Neural cell (in vitro differentiated cells): ENCODE data around the gene HBA2. TPM values are rescaled to one million over a fixed set of nuclear protein-coding genes. Genes with fewer than 3 reads are reported as not detected.

Experiments
- H2AFZ ChIP-seq: fragments of 200-600, 300-800 bp; sonication (generic), shearing (Covaris generic); 2 replicates; pipeline ENCODE4 v1.6.0; 2014; ENCODE audit warnings: low read depth, mild to moderate bottlenecking, antibody characterized with exemption, low read length, moderate library complexity
- H3F3A ChIP-seq: fragments of 200-600 bp; shearing (Covaris generic); 2 replicates; pipeline ENCODE4 v1.6.1; 2016; ENCODE audit warnings: mild to moderate bottlenecking, moderate library complexity, mixed read lengths, antibody characterized with exemption, low read length; ENCODE audit not compliant: insufficient read depth, poor library complexity, severe bottlenecking
- H3K27ac ChIP-seq: fragments of 200-600, 300-800 bp; sonication (generic), shearing (Covaris generic); 2 replicates; pipeline ENCODE4 v1.5.1; 2014; ENCODE audit warnings: mild to moderate bottlenecking, low read length, moderate library complexity
- H3K27me3 ChIP-seq: fragments of 300-800, 200-600 bp; sonication (generic), shearing (Covaris generic); 2 replicates; pipeline ENCODE4 v1.6.0; 2014; ENCODE audit warnings: mild to moderate bottlenecking, low read depth, low read length, moderate library complexity; ENCODE audit not compliant: insufficient read depth
- H3K36me3 ChIP-seq: fragments of 300-800, 200-600 bp; sonication (generic), shearing (Covaris generic); 2 replicates; pipeline ENCODE4 v1.5.1; 2014; ENCODE audit warnings: mild to moderate bottlenecking, antibody characterized with exemption, low read length, moderate library complexity; ENCODE audit not compliant: insufficient read depth
- H3K4me2 ChIP-seq: fragments of 300-800, 200-600 bp; sonication (generic), shearing (Covaris generic); 2 replicates; pipeline ENCODE4 v1.6.0; 2014; ENCODE audit warnings: mild to moderate bottlenecking, low read length
- H3K4me3 ChIP-seq: fragments of 300-800, 200-600 bp; sonication (generic), shearing (Covaris generic); 2 replicates; pipeline ENCODE4 v1.5.1; 2014; ENCODE audit warnings: mild to moderate bottlenecking, low read length, moderate library complexity
- H3K79me2 ChIP-seq: fragments of 200-600 bp; shearing (Covaris generic); replicated peaks from 2 replicates; pipeline ENCODE4 v1.6.0; 2014; ENCODE audit warnings: mild to moderate bottlenecking, low read length, moderate library complexity; ENCODE audit not compliant: insufficient read depth
- H3K9ac ChIP-seq: fragments of 300-800, 200-600 bp; sonication (generic), shearing (Covaris generic); 2 replicates; pipeline ENCODE4 v1.6.1; 2016; ENCODE audit warnings: mild to moderate bottlenecking, low read length, mixed read lengths
- H3K9me2 ChIP-seq: fragments of 200-600 bp; shearing (Covaris generic); 2 replicates; pipeline ENCODE4 v1.6.1; 2016; ENCODE audit warnings: mild to moderate bottlenecking, low read length, mixed read lengths; ENCODE audit not compliant: insufficient read depth
- H3K9me3 ChIP-seq: fragments of 200-600, 300-800 bp; sonication (generic), shearing (Covaris generic); 2 replicates; pipeline ENCODE4 v1.6.1; 2016; ENCODE audit warnings: mild to moderate bottlenecking, mixed run types, low read length, moderate library complexity, mixed read lengths
- H4K20me1 ChIP-seq: fragments of 200-600 bp; shearing (Covaris generic); 2 replicates; pipeline ENCODE4 v1.6.1; 2016; ENCODE audit warnings: mild to moderate bottlenecking, mixed run types; ENCODE audit not compliant: insufficient read depth
- CTCF ChIP-seq: fragments of 450-650 bp; IDR thresholded peaks from 2 replicates; pipeline ENCODE4 v1.5.1; 2014; ENCODE audit warnings: antibody characterized with exemption, mild to moderate bottlenecking, moderate library complexity; ENCODE audit not compliant: poor library complexity, severe bottlenecking
- EP300 ChIP-seq: fragments of 450-650 bp; conservative IDR thresholded peaks from 2 replicates; pipeline ENCODE4 v1.6.1; 2014; ENCODE audit warnings: antibody characterized with exemption, mild to moderate bottlenecking, moderate library complexity; ENCODE audit not compliant: poor library complexity, severe bottlenecking
- EZH2 ChIP-seq: fragments of 200-600, 300-800 bp; shearing (Covaris generic), sonication (generic); IDR thresholded peaks from 2 replicates; pipeline ENCODE4 v1.6.1; 2014; ENCODE audit warnings: antibody characterized with exemption, low read length, borderline replicate concordance, mild to moderate bottlenecking; ENCODE audit not compliant: insufficient read depth, poor library complexity, severe bottlenecking
- MXI1 ChIP-seq: fragments of 450-650 bp; conservative IDR thresholded peaks from 2 replicates; pipeline ENCODE4 v1.6.1; 2014; ENCODE audit warnings: antibody characterized with exemption, mild to moderate bottlenecking; ENCODE audit not compliant: poor library complexity, severe bottlenecking
- POLR2AphosphoS5 ChIP-seq: IDR thresholded peaks from 2 replicates; pipeline ENCODE4 v1.6.1; 2012
- RAD21 ChIP-seq: fragments of 450-650 bp; conservative IDR thresholded peaks from 2 replicates; pipeline ENCODE4 v1.6.1; 2014; ENCODE audit warnings: antibody characterized with exemption, mild to moderate bottlenecking, moderate library complexity
- REST ChIP-seq: IDR thresholded peaks from 2 replicates; pipeline ENCODE4 v1.6.1; 2012; ENCODE audit warnings: borderline replicate concordance
- SMC3 ChIP-seq: fragments of 450-650 bp; conservative IDR thresholded peaks from 2 replicates; pipeline ENCODE4 v1.6.1; 2014; ENCODE audit warnings: antibody characterized with exemption, mild to moderate bottlenecking, moderate library complexity; ENCODE audit not compliant: poor library complexity
- TAF1 ChIP-seq: IDR thresholded peaks from 2 replicates; pipeline ENCODE4 v1.6.1; 2012; ENCODE audit warnings: low read depth
- polyA plus RNA-seq: library from polyadenylated mRNA; depleted of rRNA; stranded (reverse); fragments of >200 nt; gene quantifications from 2 replicates; pipeline ENCODE4 v1.2.3, GENCODE V29; 2014

HBA2 gene
- polyA plus RNA-seq, 1 donor from 2014 or later = not detected

- TF ChIP-seq POLR2AphosphoS5 (no peak), TAF1 (no peak), EZH2 (no peak), CTCF (no peak), SMC3 (no peak), REST (no peak), EP300 (no peak), RAD21 (no peak), MXI1 (no peak)
- Histone ChIP-seq H3K36me3 (no peaks in the 10 kb centered on the region), H3F3A (no peaks in the 10 kb centered on the region), H3K4me3 (no peak overlapping the region), H2AFZ (no peak overlapping the region), H3K4me2 (no peak overlapping the region), H3K79me2 (no peaks in the 10 kb centered on the region), H3K27ac (no peak overlapping the region), H3K27me3 (peaks cover 58% of the 10 kb centered on the region), H3K9me2 (no peaks in the 10 kb centered on the region), H3K9ac (no peak overlapping the region), H3K9me3 (no peaks in the 10 kb centered on the region), H4K20me1 (no peaks in the 10 kb centered on the region)
Observed at GRCh38 chr16:178668-179015, 6.0 kb downstream of the HBA2 start.

- H3K27ac ChIP-seq = no peak overlapping the region
- H3K36me3 ChIP-seq = no peaks in the 10 kb centered on the region
- no peak overlapping the region for H3K4me2 ChIP-seq
- TF ChIP-seq SMC3 (no peak), REST (no peak), EZH2 (no peak), TAF1 (no peak), MXI1 (no peak), POLR2AphosphoS5 (no peak), CTCF (no peak), EP300 (no peak)
- H3F3A ChIP-seq = no peaks in the 10 kb centered on the region
- no peak overlapping the region for H3K9ac ChIP-seq
- no peaks in the 10 kb centered on the region for H3K9me2 ChIP-seq
- no peaks in the 10 kb centered on the region for H4K20me1 ChIP-seq
- H3K9me3 ChIP-seq = no peaks in the 10 kb centered on the region
- peak overlapping the region; percentile 65 for H3K4me3 ChIP-seq
- H2AFZ ChIP-seq = no peak overlapping the region
- H3K79me2 ChIP-seq = no peaks in the 10 kb centered on the region
- H3K27me3 ChIP-seq = peaks cover 53% of the 10 kb centered on the region
Observed at GRCh38 chr16:179211-180092, 6.8 kb downstream of the HBA2 start.
